GM21786 (cell line): ENCODE measurements around the gene ARID5A.
A peak's percentile ranks its signal among the peaks of the same experiment; 100 is the strongest.
"Not testable (repeated sequence)": the region's sequence is repeated elsewhere in the genome, so short reads cannot be mapped to it uniquely, and the experiment has no call there.

ENCODE experiments used
- ATAC-seq: cut with Tn5 transposase; IDR thresholded peaks from one replicate; pipeline ENCODE4 v1.9.1; 2021; ENCODE audit not compliant: unreplicated experiment

Gene ARID5A, protein sequence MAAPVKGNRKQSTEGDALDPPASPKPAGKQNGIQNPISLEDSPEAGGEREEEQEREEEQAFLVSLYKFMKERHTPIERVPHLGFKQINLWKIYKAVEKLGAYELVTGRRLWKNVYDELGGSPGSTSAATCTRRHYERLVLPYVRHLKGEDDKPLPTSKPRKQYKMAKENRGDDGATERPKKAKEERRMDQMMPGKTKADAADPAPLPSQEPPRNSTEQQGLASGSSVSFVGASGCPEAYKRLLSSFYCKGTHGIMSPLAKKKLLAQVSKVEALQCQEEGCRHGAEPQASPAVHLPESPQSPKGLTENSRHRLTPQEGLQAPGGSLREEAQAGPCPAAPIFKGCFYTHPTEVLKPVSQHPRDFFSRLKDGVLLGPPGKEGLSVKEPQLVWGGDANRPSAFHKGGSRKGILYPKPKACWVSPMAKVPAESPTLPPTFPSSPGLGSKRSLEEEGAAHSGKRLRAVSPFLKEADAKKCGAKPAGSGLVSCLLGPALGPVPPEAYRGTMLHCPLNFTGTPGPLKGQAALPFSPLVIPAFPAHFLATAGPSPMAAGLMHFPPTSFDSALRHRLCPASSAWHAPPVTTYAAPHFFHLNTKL

GRCh38 chr2:96536445-96537065 lies at the start of gene ARID5A:
ARID5A (plus strand) TSS chr2:96536752; CDS start chr2:96536827, 75 bp downstream.
- ATAC-seq, result peak; percentile 35

GRCh38 chr2:96489261-96489660 lies 47.3 kb upstream of the ARID5A start:
- no peak for ATAC-seq

DNA sequence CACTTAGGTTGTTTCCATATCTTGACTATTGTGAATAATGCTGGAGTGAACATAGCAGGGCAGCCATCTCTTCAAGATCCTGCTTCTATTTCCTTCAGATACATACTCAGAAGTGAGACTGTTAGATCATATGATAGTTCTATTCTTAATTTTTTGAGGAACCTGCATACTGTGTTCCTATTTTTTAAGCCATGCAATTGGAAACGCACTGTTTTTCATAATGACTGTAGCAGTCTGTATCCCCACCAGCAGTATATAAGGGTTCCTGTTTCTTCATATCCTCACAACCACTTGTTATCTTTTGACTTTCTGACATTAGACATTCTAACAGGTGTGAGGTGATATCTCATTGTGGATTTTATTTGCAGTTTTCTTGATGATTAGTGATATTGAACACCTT lies 46.9 kb upstream of the ARID5A start:
- no peak for ATAC-seq

- no peak for ATAC-seq
These were observed 44.6 kb upstream of the ARID5A start for GRCh38 chr2:96491860-96492497.

DNA sequence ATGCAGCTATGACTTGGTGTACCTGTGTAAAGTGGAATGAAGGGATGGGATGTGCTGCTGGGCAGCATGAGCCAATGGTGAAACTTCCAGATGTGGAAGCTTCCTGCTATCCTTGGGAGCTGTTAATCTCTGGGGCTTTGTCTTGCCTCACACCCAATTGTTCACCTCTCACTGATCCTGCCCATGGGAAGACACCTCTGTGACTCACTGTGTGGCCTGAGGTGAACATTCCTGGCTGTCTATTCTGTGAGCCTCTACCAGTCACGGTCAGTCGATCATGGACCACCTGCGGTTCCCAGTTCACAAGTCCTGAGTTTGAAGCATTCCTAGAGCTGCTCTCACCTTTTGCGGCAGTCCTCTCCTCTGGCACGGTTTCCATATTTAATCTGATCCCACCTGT lies 43.5 kb upstream of the ARID5A start:
- ATAC-seq, result no peak

DNA sequence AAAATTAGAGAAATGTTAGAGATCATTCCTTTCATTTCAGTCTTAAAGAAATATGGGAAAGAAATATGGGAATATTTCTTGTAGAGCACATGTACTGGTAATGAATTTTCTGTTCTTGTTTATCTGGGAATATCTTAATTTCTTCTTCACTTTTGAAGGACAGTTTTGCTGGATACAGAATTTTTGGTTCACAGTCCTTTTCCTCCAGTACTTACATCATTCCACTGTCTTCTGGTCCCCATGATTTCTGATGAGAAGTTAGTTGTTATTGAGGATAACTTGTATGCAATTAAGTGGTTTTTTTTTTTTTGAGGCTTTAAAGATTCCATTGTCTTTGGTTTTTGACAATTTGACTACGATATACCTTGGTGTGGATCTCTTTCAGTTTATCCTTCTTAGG lies 42.4 kb upstream of the ARID5A start:
- ATAC-seq, result no peak

GRCh38 chr2:96495982-96496629 lies 40.4 kb upstream of the ARID5A start:
- ATAC-seq, result no peak

DNA sequence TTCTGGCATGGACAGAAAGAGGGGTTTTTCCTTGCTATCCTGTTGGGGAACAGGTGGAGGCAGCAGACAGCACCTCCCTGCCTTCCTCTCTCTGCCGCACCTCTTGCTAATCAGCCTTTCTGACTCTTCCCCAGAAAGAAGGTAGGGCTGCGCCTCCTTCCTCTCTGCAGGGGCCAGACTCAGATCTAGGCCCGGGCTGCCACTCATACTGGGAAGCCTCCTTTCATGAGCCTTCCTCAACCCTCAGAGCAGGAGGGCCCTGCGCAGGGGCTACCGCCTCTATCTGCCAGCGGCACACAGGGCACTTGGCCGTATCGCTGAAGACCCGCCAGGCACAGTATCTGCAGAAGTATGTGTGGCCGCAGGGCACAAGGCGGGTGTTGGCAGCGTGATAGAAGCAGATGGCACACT lies 38.5 kb upstream of the ARID5A start:
- no peak for ATAC-seq

DNA sequence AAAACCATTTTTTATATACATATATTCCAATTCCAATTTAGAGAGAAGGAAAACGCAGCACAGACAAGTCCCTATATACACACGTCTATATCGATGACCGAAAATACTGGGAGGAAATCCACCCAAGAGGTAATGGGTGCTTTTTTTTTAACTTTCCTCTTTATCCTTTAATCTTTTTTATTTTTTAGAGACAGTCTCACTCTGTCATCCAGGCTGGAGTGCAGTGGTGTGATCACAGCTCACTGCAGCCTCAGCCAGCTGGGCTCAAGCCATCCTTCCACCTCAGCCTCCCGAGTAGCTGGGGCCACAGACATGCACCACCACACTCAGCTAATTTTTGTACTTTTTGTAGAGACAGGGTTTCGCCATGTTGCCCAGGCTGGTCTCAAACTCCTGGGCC lies 37.9 kb upstream of the ARID5A start:
- not testable (repeated sequence) for ATAC-seq

DNA sequence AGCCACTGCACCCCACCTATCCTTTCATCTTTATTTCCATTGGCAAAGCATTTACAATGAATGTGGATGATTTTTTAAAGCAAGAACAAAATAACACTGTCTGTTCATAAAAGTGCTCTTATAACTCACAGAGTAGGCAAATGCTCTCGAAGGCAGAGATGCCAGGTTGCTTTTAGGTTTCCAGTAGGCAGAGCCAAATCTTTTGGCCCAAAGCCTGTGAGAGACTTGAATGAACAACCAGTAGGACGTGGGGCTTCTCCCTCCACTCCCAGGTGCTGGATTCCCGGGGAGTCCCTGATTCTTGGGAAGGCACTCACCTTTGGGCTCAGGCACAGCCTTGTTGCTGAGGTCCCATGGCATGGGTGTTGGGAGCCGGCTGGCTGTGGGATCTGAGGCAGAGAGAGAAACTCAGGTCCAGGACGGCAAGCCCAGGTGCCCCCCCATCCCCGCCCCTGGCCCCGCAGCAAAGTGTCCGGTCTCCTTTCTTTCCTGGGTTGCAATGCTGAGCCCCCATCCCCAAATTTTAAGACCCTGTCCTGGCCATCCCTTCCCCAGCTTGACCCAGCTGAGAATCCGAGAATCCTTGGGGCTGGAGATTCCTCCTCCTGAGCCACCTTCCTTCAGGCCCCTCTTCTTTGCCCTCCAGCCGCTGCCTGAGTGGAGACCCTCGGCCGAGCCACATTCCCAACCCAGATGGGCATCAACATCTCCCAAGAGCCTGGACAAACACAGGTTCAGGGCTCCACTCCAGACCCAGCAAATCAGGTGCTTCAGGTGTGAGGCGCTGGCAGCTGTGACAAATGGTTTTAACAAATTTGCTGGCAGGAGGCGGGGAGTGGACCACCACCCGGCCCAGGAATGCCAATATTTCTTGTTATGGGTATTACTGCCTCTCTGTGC lies 37.2 kb upstream of the ARID5A start:
- ATAC-seq, result no peak

- ATAC-seq, result no peak
These were observed 36.0 kb upstream of the ARID5A start for GRCh38 chr2:96500385-96501066.

GRCh38 chr2:96501471-96501874 lies 35.1 kb upstream of the ARID5A start:
- peak; percentile 42 for ATAC-seq

- peak; percentile 4 for ATAC-seq
These were observed 34.4 kb upstream of the ARID5A start for GRCh38 chr2:96501886-96502810.

DNA sequence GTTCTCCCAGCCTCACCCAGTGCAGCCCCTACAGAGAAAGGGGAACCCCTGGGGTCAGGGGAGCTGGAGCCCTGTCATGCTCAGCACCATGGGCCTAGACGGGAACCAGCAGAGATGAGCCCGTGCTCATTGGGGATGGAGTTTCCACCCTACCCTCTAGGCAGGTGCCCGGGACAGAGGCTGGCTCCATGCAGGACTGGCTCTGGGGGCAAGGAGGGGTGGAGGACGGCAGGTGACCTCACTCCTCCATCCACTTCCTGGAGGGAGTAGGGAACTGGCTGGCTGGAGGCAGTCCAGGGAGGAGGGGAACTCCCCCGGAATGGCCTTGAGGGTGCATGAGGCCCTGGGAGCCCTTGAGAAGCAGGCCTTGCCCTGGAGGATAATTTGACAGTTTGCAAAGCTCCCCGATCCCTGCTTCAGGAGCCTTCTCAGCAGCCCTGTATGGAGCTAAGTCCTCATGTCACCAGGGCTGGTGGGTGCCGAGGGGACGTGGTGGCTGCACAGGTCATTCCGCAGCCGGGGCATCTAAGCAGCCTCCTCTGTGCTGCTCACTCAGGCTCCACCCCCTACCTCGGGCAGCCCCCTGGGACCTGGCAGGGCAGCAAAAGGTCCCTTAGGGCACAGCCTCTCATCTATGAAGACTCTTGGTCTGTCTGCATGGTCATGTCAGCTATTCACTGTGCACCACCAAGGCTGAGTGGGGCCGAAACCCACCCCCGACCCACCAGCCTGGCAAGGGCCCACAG lies 33.5 kb upstream of the ARID5A start:
- no peak for ATAC-seq

DNA sequence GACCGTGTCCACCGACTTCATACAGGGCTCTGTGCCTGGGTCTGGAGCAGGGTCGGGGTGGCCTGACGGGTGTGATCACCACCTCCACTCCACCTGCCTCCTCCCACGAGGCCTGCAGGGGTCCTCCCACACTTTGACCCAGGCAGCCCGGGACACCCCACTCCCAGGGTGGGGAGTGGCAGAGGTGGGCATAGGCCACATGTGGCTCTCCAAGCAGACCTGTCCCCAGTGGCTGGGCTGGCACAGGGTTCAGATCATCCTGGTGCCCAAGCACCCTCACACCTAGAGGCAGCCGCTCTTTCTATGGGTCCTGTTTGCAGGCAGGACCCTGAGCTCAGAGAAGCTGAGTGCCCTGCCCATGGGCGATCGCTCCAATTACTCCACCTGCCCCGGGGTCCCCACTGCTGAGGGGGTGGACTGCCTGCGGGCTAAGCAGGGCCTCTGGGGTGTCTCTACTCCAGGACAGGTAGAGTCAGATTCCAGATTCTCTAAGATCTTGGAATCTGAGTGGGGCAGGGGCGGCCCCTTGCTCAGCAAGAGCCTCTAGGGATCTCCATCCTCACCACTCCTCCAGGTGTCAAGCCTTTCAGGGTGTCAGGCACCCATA lies 32.8 kb upstream of the ARID5A start:
- ATAC-seq, result no peak

DNA sequence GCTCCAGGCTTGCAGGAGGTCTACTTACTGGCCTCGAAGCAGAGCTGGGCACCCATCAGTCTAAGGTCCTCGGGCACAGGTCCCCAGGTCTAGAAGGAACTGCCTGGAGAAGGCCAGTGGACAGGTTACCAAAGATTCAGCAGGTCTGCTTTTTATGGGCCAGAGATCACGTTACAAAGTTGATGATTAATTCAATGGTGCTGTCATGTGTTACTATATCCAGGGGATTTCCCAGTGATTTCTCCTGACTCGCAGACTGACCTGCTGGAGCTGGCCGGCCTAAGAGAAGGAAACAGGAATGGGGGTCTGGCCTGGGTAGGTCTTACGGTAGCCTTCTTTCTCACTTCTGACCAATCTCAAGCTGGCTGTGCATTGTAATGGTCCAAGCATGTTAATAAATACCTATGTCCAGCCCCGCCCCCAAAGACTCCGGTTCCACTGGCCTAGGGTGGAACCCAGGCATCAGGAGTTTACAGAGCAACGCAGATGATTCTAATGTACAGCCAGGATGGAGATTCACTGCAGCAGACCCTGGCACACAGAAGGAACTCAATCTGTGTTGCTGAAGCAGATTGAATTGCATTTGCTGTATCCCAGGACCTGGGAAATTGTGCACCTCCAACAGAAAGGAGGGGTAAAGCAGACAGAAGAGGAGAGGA lies 31.2 kb upstream of the ARID5A start, which contains the start of gene NEURL3:
TSS of gene NEURL3 (minus strand) at position 127 of the 659 bp plus-strand sequence. CDS start at position 56, 71 bp downstream.
- no peak for ATAC-seq
